HEK293 (cell line): ENCODE data around the gene SPART.

ENCODE experiments used
- GLI2 ChIP-seq: fragments of 450-650 bp; formaldehyde crosslinking; IDR thresholded peaks from 2 replicates; pipeline ENCODE4; 2017; ENCODE audit warnings: missing biosample characterization, missing genetic modification characterization, low read depth, borderline replicate concordance
- IKZF3 ChIP-seq: fragments of 450-650 bp; IDR thresholded peaks from 2 replicates; pipeline ENCODE4 v1.5.0; 2018; ENCODE audit warnings: missing biosample characterization, mild to moderate bottlenecking, missing genetic modification characterization, moderate library complexity
- TCF7L2 ChIP-seq: IDR thresholded peaks from 2 replicates; pipeline ENCODE4 v1.6.1; 2011; ENCODE audit warnings: low read depth, mild to moderate bottlenecking, inconsistent platforms, low read length, moderate library complexity, borderline replicate concordance
- ZBTB1 ChIP-seq: fragments of 450-650 bp; formaldehyde crosslinking; IDR thresholded peaks from 2 replicates; pipeline ENCODE4 v1.5.1; 2016; ENCODE audit warnings: missing biosample characterization, missing genetic modification characterization
- ZBTB8A ChIP-seq: fragments of 450-650 bp; formaldehyde crosslinking; IDR thresholded peaks from 2 replicates; pipeline ENCODE4 v1.5.1; 2016; ENCODE audit warnings: missing biosample characterization, missing genetic modification characterization
- ZEB2 ChIP-seq: fragments of 450-650 bp; formaldehyde crosslinking; IDR thresholded peaks from 2 replicates; pipeline ENCODE4 v1.5.1; 2016; ENCODE audit warnings: missing biosample characterization, missing genetic modification characterization
- ZNF10 ChIP-seq: fragments of 450-650 bp; formaldehyde crosslinking; IDR thresholded peaks from 2 replicates; pipeline ENCODE4 v1.5.1; 2017; ENCODE audit warnings: missing biosample characterization, missing genetic modification characterization
- ZNF274 ChIP-seq, 2 experiments: fragments of 200-500 bp in 1 of 2; fragments of 450-650 bp in 1 of 2; sonication (Bioruptor generic) in 1 of 2; formaldehyde crosslinking in 1 of 2; IDR thresholded peaks; 2 replicates each; pipeline versions ENCODE4 v1.5.1 to v1.6.1; 2014 to 2016; ENCODE audit warnings: borderline replicate concordance in 1 of 2, inconsistent platforms in 1 of 2, low read length in 1 of 2, missing biosample characterization in 1 of 2, missing genetic modification characterization in 1 of 2
- ZNF426 ChIP-seq: fragments of 450-650 bp; formaldehyde crosslinking; IDR thresholded peaks from 2 replicates; pipeline ENCODE4 v1.5.1; 2017; ENCODE audit warnings: missing biosample characterization, missing genetic modification characterization, mild to moderate bottlenecking, inconsistent platforms, moderate library complexity
- ZNF596 ChIP-seq: fragments of 450-650 bp; IDR thresholded peaks from 2 replicates; pipeline ENCODE4 v1.5.0; 2018; ENCODE audit warnings: missing biosample characterization, mild to moderate bottlenecking, missing genetic modification characterization, moderate library complexity
- TF ChIP-seq, protein P1 (sequence below): fragments of 450-650 bp; formaldehyde crosslinking; IDR thresholded peaks from 2 replicates; pipeline ENCODE4 v1.5.1; 2016; ENCODE audit warnings: missing biosample characterization, missing genetic modification characterization
- TF ChIP-seq, protein P2 (sequence below): fragments of 450-650 bp; formaldehyde crosslinking; IDR thresholded peaks from 2 replicates; pipeline ENCODE4 v1.5.1; 2016; ENCODE audit warnings: missing biosample characterization, missing genetic modification characterization
- TF ChIP-seq, protein P3 (sequence below): fragments of 450-650 bp; formaldehyde crosslinking; IDR thresholded peaks from 2 replicates; pipeline ENCODE4 v1.5.1; 2016; ENCODE audit warnings: missing biosample characterization, missing genetic modification characterization
- TF ChIP-seq, protein P4 (sequence below): sonication (generic); formaldehyde crosslinking; IDR thresholded peaks from 2 replicates; pipeline ENCODE4 v1.8.1; 2022; ENCODE audit warnings: mild to moderate bottlenecking, moderate library complexity, missing genetic modification reagents

DNA sequence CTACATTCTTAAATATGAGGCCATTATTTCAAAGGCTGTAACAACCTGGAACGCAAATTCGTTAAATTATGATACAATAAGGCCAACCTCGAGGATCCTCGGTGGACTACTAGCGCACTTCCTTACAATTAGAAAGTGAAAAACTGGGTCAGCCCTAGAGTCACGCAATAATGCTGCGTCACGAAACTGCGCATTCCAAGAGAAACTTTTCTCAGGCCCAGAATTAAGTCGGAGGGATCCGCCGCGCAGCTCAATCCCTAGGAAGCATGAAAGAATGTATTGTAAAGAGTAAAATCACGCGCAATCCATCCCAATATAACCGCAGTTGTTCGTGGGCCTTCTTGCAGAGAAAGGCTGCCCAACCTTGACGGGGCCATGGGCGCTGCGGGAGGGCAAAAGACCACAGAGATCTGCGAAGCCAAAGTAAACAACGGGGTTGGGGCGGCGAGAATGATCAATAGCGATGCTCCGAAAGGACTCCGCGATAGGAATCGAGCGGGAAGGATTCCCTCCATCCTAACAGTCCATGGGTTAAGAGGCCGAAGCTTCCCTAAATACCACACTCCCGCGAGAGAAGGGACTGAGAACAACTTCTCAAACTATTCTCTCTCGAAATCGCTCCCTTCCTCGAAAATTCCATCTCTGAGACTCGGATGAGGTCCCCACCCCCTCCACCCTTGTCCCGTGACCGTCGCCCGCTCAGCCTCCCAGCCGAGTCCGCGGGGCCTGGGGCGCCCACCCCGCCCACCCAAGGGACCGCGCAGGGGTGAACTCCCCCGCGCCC is 564 bp downstream of the SPART start:
- TF ChIP-seq ZNF596 (tag by site-specific recombination) (peak; percentile 25; the same call in 1 of the 2 replicates), ZNF274 (IDR thresholded peaks at IDR 0.05; ENCODE audit: low read length) (no peak), ZNF274 (tag by site-specific recombination; IDR thresholded peaks at IDR 0.05; ENCODE audit: borderline replicate concordance) (no peak), ZBTB1 (tag by site-specific recombination) (no peak), ZBTB8A (tag by site-specific recombination) (peak; percentile 76), GLI2 (no peak), ZNF10 (tag by site-specific recombination) (no peak), ZEB2 (tag by site-specific recombination) (peak; percentile 69), IKZF3 (tag by site-specific recombination) (peak; percentile 70; the same call in 1 of the 2 replicates), ZNF426 (tag by site-specific recombination) (no peak), TCF7L2 (no peak)
- TF ChIP-seq, protein P1, sequence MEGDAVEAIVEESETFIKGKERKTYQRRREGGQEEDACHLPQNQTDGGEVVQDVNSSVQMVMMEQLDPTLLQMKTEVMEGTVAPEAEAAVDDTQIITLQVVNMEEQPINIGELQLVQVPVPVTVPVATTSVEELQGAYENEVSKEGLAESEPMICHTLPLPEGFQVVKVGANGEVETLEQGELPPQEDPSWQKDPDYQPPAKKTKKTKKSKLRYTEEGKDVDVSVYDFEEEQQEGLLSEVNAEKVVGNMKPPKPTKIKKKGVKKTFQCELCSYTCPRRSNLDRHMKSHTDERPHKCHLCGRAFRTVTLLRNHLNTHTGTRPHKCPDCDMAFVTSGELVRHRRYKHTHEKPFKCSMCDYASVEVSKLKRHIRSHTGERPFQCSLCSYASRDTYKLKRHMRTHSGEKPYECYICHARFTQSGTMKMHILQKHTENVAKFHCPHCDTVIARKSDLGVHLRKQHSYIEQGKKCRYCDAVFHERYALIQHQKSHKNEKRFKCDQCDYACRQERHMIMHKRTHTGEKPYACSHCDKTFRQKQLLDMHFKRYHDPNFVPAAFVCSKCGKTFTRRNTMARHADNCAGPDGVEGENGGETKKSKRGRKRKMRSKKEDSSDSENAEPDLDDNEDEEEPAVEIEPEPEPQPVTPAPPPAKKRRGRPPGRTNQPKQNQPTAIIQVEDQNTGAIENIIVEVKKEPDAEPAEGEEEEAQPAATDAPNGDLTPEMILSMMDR: no peak
- TF ChIP-seq, protein P2, sequence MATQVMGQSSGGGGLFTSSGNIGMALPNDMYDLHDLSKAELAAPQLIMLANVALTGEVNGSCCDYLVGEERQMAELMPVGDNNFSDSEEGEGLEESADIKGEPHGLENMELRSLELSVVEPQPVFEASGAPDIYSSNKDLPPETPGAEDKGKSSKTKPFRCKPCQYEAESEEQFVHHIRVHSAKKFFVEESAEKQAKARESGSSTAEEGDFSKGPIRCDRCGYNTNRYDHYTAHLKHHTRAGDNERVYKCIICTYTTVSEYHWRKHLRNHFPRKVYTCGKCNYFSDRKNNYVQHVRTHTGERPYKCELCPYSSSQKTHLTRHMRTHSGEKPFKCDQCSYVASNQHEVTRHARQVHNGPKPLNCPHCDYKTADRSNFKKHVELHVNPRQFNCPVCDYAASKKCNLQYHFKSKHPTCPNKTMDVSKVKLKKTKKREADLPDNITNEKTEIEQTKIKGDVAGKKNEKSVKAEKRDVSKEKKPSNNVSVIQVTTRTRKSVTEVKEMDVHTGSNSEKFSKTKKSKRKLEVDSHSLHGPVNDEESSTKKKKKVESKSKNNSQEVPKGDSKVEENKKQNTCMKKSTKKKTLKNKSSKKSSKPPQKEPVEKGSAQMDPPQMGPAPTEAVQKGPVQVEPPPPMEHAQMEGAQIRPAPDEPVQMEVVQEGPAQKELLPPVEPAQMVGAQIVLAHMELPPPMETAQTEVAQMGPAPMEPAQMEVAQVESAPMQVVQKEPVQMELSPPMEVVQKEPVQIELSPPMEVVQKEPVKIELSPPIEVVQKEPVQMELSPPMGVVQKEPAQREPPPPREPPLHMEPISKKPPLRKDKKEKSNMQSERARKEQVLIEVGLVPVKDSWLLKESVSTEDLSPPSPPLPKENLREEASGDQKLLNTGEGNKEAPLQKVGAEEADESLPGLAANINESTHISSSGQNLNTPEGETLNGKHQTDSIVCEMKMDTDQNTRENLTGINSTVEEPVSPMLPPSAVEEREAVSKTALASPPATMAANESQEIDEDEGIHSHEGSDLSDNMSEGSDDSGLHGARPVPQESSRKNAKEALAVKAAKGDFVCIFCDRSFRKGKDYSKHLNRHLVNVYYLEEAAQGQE: no peak
- TF ChIP-seq, protein P3, sequence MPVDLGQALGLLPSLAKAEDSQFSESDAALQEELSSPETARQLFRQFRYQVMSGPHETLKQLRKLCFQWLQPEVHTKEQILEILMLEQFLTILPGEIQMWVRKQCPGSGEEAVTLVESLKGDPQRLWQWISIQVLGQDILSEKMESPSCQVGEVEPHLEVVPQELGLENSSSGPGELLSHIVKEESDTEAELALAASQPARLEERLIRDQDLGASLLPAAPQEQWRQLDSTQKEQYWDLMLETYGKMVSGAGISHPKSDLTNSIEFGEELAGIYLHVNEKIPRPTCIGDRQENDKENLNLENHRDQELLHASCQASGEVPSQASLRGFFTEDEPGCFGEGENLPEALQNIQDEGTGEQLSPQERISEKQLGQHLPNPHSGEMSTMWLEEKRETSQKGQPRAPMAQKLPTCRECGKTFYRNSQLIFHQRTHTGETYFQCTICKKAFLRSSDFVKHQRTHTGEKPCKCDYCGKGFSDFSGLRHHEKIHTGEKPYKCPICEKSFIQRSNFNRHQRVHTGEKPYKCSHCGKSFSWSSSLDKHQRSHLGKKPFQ: no peak
- TF ChIP-seq, protein P4, sequence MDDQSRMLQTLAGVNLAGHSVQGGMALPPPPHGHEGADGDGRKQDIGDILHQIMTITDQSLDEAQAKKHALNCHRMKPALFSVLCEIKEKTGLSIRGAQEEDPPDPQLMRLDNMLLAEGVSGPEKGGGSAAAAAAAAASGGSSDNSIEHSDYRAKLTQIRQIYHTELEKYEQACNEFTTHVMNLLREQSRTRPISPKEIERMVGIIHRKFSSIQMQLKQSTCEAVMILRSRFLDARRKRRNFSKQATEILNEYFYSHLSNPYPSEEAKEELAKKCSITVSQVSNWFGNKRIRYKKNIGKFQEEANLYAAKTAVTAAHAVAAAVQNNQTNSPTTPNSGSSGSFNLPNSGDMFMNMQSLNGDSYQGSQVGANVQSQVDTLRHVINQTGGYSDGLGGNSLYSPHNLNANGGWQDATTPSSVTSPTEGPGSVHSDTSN (CRISPR knock-in tag): no peak
